ENCODE data around the gene THSD7B.

DNA sequence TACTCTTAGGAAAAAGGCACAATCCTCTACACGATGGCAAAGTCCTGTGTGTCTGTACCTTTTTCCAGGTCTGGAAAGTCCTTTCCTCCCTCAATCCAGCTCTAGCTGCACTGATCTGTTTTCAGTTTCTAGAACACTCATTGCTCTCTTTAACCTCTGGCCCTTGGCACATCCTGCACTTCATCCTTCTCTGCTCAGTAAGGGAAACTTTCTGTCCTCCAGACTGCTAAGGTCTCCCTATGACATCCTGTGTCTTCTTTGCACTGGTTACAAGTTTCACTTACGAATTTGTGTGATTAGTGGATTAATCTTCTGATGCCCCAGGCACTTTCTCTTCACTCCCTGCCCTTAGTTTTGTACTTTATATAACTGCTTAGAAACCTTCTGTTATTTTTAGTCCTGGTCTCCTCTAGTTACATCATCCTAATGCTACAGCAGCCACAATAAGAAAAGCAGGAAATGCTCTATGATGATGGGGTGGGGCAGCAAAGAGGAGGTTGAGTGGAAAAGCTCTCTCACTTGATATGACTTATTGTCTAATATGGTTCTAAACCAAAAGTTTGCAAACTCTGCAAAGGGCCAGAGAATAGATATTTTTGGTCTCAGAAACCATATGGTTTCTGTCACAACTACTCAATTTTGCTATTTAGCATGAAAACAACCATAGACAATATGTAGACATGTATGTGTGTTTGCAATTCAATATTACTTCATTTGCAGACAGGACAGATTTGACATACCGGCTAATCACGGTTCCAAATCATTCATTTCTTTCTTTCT, 568.2 kb downstream of the THSD7B start:
- TF ChIP-seq EZH2 (IDR thresholded peaks at IDR 0.05) (no peak), EZH2phosphoT487 (IDR thresholded peaks at IDR 0.05) (no peak)
- TF ChIP-seq, protein P1, sequence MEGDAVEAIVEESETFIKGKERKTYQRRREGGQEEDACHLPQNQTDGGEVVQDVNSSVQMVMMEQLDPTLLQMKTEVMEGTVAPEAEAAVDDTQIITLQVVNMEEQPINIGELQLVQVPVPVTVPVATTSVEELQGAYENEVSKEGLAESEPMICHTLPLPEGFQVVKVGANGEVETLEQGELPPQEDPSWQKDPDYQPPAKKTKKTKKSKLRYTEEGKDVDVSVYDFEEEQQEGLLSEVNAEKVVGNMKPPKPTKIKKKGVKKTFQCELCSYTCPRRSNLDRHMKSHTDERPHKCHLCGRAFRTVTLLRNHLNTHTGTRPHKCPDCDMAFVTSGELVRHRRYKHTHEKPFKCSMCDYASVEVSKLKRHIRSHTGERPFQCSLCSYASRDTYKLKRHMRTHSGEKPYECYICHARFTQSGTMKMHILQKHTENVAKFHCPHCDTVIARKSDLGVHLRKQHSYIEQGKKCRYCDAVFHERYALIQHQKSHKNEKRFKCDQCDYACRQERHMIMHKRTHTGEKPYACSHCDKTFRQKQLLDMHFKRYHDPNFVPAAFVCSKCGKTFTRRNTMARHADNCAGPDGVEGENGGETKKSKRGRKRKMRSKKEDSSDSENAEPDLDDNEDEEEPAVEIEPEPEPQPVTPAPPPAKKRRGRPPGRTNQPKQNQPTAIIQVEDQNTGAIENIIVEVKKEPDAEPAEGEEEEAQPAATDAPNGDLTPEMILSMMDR (IDR thresholded peaks at IDR 0.05): no peak

Data from neural progenitor cell (in vitro differentiated cells).